GM19328 (cell line): ENCODE measurements around the gene NAB1.
"Not testable (repeated sequence)": the region's sequence is repeated elsewhere in the genome, so short reads cannot be mapped to it uniquely, and the experiment has no call there.

Experiments used
- ATAC-seq: cut with Tn5 transposase; IDR thresholded peaks from one replicate; pipeline ENCODE4 v1.9.1; 2021; ENCODE audit warnings: mild to moderate bottlenecking, moderate library complexity; ENCODE audit not compliant: unreplicated experiment

NAB1 gene

GRCh38 chr2:190649035-190649797, at the start of gene NAB1:
NAB1 (plus strand) TSS chr2:190649083; CDS start chr2:190659177, 10,094 bp downstream.
- ATAC-seq: peak; percentile 40

GRCh38 chr2:190599546-190600220, 49.2 kb upstream of the NAB1 start:
- no peak for ATAC-seq

GRCh38 chr2:190600293-190601103, 48.4 kb upstream of the NAB1 start:
- no peak for ATAC-seq

- no peak for ATAC-seq
Observed at GRCh38 chr2:190603374-190603773, 45.5 kb upstream of the NAB1 start.

- ATAC-seq: peak; percentile 42
Observed at GRCh38 chr2:190607014-190607597, 41.8 kb upstream of the NAB1 start.

GRCh38 chr2:190607657-190608357, 41.1 kb upstream of the NAB1 start:
- no peak for ATAC-seq

- ATAC-seq: not testable (repeated sequence)
Observed at GRCh38 chr2:190608863-190609262, 40.0 kb upstream of the NAB1 start.

- not testable (repeated sequence) for ATAC-seq
Observed at GRCh38 chr2:190609397-190609796, 39.5 kb upstream of the NAB1 start.

- ATAC-seq: not testable (repeated sequence)
Observed at GRCh38 chr2:190610528-190610927, 38.4 kb upstream of the NAB1 start.

- ATAC-seq: no peak
Observed at GRCh38 chr2:190615555-190616200, 33.2 kb upstream of the NAB1 start.

- ATAC-seq: no peak
Observed at GRCh38 chr2:190618030-190618429, 30.9 kb upstream of the NAB1 start.

- no peak for ATAC-seq
Observed at GRCh38 chr2:190625691-190626090, 23.2 kb upstream of the NAB1 start.

- no peak for ATAC-seq
Observed at GRCh38 chr2:190626641-190627210, 22.2 kb upstream of the NAB1 start.

GRCh38 chr2:190627448-190628412, 21.2 kb upstream of the NAB1 start:
- peak; percentile 78 for ATAC-seq

GRCh38 chr2:190628591-190629319, 20.1 kb upstream of the NAB1 start:
- no peak for ATAC-seq

- no peak for ATAC-seq
Observed at GRCh38 chr2:190634381-190634780, 14.5 kb upstream of the NAB1 start.

GRCh38 chr2:190635781-190636180, 13.1 kb upstream of the NAB1 start:
- no peak for ATAC-seq

GRCh38 chr2:190636361-190636760, 12.5 kb upstream of the NAB1 start:
- ATAC-seq: no peak
